DMS153 (cell line): Measurements from ENCODE around the gene TRIP13.
A peak's percentile ranks its signal among the peaks of the same experiment; 100 is the strongest.
"Not testable (repeated sequence)": the region's sequence is repeated elsewhere in the genome, so short reads cannot be mapped to it uniquely, and the experiment has no call there.

Source experiments
- DNase-seq: peaks from one replicate; lab custom pipeline; 2025; lab: John Stamatoyannopoulos, UW

TRIP13 gene

GRCh38 chr5:891837-892393, 769 bp upstream of the TRIP13 start:
- DNase-seq, result no peak

GRCh38 chr5:893137-893506, 438 bp downstream of the TRIP13 start:
- DNase-seq, result no peak

DNA sequence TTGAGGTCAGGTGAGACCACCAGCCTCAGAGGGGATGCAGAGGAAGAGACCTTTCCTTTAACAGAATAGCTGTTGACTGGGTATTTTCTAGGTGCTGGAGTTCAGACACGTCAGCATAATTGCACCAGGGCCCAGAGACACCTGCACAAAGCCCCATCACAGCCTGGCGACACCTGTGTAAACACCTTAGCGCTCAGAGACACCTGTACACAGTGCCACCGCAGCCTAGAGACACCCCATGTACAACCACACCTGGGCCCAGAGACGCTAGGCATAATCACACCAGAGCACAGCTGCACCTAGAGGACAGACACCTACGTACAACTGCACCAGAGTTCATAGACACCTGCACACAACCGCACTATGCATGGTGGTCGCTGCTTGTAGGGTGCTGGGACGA, 1.0 kb downstream of the TRIP13 start:
- no peak for DNase-seq

DNA sequence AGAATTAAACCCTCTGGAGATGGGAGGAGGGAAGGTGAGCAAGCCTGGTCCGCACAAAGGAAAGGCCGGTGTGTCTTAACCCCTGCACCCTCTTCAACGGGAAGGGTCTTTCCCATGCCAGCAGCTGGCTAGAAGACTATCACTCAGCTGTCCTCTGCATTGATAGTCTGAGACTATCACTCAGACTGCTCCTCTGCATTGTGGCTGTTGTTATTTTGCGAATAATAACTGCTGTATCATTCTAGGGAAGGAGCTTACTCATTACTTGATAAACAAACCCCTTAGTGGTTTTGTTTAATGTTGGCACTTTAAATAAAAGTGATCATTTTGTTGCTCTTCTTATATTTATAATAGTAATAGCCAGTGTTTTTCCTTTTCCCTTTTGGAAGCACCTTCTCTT, 8.1 kb downstream of the TRIP13 start:
- no peak for DNase-seq

DNA sequence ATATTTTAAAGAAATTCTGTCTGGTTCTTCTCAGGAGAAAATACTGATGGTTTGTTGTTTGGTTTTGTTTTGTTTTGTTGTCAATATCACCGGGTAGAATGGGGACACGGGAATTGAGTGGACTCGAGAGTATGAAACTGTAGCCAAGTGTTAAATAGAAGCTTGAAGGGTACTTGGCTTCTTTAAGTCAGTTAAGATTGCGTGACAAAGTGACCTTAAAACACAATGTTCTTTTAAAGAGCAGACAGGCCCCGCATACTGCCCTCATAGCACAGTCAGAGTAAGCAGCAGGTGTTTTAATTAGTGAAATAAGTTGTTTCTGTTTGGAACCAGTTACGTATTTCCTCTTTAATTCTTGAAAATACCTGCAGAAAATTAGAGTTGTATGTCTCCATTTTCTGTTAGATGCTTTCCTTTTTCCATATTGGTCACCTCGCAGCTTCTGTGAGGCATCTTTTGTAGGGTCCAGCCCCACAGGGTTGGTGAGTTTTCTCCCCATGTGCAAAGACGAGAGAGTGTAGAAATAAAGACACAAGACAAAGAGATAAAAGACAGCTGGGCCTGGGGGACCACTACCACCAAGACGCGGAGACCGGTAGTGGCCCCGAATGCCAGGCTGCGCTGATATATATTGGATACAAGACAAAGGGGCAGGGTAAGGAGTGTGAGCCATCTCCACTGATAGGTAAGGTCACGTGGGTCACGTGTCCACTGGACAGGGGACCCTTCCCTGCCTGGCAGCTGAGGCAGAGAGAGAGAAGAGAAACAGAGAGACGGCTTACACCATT, 9.6 kb downstream of the TRIP13 start:
- no peak for DNase-seq

DNA sequence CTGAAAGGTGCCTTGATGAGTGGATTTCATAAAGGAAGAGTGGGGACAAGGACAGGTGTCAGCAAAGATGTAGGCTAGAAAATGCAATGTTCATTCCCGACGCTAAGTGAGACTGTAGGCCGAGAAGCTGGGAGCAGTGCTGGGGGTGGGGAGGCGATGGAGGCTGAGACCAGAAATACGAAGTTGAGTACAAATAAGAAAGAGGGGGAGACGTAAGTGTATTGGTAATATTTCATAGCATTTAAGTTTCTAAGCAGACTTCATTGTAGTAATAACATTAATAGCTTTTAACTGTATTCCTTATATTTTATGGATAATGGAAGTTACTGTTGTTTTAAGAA, 11.0 kb downstream of the TRIP13 start:
- DNase-seq, result no peak

DNA sequence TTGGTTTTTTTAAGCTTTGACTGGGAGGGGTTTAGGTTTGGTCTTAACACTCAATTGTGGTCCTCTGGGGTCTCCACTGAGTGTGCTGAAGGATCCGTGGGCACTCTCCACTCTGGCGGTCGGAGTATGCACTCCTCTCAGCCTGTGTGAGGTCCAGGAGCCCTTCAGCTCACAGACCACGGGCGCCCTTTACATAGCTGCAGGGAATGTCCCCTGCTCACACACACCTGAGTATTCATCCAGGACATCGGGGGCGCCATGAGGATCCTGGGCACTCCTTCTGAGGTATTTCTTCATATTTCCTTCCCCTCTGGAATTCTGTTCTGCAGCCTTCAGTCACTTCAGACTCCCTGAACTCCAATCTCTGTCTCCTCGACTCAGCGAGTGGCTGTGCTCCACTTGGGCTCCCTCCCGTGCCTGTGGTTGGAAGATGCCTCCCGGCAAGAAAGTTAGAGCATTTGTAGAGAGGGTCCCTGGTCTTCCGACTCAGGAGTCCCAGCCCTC, 12.5 kb downstream of the TRIP13 start:
- DNase-seq, result no peak

- DNase-seq, result no peak
These were observed 14.8 kb downstream of the TRIP13 start for GRCh38 chr5:907366-907910.

GRCh38 chr5:908172-908571, 15.5 kb downstream of the TRIP13 start:
- no peak for DNase-seq

- no peak for DNase-seq
These were observed 16.4 kb downstream of the TRIP13 start for GRCh38 chr5:909086-909485.

DNA sequence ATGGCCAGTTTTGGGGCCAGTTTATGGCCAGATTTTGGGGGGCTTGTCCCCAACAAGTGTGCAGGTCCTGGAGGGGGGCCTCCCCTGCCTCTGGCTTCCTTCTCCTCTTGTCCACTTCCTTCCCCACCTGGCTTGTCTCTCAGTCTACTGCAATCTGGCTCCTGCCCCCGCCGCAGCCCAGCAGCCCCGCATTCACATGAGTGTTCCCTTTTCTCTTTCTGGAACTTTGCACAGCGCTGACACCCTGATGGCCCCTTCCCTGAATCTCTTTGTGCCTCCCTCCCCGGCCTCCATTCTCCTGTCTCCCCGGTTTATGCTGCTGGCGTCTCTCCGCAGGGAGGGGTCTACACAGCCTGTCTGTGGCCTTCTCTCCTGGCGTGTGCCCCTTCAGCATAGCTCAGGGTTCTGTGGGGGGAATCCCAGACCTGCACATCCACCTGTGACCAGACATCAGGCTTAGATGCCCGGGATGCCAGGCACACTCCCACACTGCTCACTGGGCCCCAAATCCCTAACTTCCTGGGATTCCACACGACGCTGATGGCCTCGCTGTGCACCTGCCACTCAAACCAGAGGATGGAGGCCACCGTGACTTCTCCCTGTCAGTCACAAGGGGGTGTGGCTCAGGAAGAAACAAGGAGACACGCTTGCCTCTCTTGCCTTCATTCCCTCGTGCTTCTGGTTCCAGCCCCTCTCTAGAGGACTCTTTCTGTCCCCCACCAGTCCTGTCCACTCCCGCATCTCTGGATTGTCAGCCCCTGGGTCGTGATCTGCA, 17.5 kb downstream of the TRIP13 start:
- DNase-seq, result no peak

GRCh38 chr5:910769-911160, 18.1 kb downstream of the TRIP13 start:
- no peak for DNase-seq

GRCh38 chr5:911601-912000, 18.9 kb downstream of the TRIP13 start:
- DNase-seq, result no peak

- peak; percentile 93 for DNase-seq
These were observed 19.8 kb downstream of the TRIP13 start for GRCh38 chr5:912280-913091.

GRCh38 chr5:914174-914573, 21.5 kb downstream of the TRIP13 start:
- no peak for DNase-seq

- no peak for DNase-seq
These were observed 21.9 kb downstream of the TRIP13 start for GRCh38 chr5:914612-915011.

DNA sequence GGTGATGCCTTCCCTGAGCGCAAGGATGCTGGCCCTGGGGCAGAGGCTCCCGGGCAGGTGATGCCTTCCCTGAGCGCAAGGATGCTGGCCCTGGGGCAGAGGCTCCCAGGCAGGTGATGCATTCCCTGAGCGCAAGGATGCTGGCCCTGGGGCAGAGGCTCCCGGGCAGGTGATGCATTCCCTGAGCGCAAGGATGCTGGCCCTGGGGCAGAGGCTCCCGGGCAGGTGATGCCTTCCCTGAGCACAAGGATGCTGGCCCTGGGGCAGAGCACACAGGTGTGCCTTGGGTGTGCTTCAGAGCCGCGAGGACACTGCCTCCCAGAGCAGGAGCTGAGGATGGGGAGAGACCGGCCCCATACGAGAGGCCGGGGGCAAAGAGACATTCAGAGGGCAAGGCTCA, 22.7 kb downstream of the TRIP13 start:
- not testable (repeated sequence) for DNase-seq

DNA sequence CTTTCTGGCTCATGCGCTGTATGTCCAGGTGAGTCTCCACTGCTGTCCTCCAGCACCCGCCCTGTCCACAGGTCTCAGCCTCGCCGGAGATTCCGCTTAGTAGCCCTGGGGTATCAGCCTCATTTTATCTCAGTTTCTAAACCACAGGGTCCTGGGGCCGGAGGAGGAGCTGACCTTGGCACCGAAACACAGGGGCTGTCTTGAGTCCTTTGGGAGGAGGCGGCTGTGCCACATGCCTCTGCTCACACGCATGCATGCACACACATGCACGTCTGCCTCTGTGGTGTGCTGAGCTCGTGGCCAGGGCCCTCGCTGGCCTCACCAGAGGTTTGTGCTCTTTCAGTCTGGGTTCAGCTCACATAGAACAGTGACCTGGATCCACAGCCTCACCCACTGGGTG, 23.3 kb downstream of the TRIP13 start:
- DNase-seq, result no peak

GRCh38 chr5:916441-917293, 24.0 kb downstream of the TRIP13 start:
- DNase-seq, result no peak

GRCh38 chr5:918717-919116, 26.0 kb downstream of the TRIP13 start:
- not testable (repeated sequence) for DNase-seq

DNA sequence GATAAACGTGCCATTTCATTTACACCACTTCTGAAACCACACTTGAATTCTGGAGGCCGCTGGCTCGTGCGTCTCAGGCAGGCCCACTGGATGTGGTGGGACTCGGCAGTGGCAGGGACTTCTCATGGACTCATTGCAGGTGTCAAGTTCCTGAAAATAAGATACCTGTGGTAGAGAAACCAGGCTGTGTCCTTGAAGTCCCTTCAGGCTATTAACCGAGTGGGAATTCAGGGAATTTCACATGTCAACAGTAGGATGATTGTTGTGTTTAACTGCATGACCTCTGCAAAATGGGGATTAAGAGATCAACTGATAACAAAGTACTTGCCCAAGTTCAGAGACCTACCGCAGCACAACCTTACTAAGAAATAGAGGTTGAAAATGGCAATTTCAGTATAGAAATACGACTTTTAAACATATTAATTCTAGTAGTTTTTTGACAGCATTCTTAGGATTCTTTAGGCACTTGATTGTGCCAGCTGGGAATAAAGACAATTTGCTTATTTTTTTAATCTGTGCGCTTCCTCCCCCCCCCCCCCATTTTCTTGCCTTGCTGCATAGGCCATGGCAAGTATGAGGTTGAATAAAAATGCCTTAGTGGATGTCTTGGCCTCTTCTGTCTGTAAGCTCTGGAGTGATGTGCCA, 26.8 kb downstream of the TRIP13 start:
- no peak for DNase-seq
